MM.1S (cell line): ENCODE data around the gene SPOP.

Source experiments
- EZH2 ChIP-seq: fragments of 300-600 bp; sonication (generic); optimal IDR thresholded peaks from 2 replicates; pipeline ENCODE3; 2017; ENCODE audit warnings: low read depth, mild to moderate bottlenecking, antibody characterized with exemption, low read length, mixed read lengths
- TF ChIP-seq, protein P1 (sequence below): fragments of 300-600 bp; sonication (generic); IDR thresholded peaks from 2 replicates; pipeline ENCODE4 v1.5.1; 2016; ENCODE audit warnings: antibody characterized with exemption, low read length, mixed read lengths

DNA sequence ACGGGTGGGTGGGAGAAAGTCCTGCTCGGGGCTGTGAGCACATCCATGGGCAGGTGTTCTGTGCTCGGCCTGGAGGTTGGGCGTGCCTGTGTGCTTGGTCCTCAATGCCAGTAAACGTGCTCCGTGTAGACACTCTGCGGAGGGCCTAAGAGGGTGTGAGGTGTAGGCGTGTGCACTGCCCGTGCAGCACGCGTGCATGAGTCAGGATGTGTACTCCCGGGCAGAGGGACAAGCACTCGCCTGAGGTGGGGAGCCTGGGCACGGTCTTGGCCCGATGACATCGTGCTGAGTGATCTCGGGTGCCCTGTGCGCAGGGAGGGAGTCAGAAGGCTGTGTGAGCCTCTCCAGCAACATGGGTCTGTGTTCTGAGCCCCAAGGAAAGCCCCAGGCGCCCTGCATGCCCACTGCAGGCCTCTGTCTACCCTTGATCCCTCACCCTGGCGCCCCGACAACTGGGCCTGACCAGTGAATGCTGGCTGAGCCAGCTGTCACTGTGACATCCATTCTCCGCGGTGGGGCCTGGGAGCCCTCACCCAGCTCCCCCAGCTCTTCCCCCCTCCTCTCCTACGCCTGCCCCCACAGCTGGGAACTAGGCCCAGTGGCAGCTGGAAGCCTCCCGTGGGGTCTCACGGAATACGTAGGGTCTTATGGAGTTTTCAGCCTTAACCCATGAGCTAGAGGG is 125.7 kb downstream of the SPOP start:
- TF ChIP-seq, protein P1, sequence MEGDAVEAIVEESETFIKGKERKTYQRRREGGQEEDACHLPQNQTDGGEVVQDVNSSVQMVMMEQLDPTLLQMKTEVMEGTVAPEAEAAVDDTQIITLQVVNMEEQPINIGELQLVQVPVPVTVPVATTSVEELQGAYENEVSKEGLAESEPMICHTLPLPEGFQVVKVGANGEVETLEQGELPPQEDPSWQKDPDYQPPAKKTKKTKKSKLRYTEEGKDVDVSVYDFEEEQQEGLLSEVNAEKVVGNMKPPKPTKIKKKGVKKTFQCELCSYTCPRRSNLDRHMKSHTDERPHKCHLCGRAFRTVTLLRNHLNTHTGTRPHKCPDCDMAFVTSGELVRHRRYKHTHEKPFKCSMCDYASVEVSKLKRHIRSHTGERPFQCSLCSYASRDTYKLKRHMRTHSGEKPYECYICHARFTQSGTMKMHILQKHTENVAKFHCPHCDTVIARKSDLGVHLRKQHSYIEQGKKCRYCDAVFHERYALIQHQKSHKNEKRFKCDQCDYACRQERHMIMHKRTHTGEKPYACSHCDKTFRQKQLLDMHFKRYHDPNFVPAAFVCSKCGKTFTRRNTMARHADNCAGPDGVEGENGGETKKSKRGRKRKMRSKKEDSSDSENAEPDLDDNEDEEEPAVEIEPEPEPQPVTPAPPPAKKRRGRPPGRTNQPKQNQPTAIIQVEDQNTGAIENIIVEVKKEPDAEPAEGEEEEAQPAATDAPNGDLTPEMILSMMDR, result no peak
- TF ChIP-seq EZH2, result no peak
